GM15510 (cell line): ENCODE data around the gene MBTPS1.

Experiments used
- POLR2A ChIP-seq: IDR thresholded peaks from 3 replicates; pipeline ENCODE4 v1.6.1; 2011; ENCODE audit warnings: borderline replicate concordance; ENCODE audit not compliant: insufficient read length; ENCODE audit errors: extremely low read depth

The MBTPS1 gene

DNA sequence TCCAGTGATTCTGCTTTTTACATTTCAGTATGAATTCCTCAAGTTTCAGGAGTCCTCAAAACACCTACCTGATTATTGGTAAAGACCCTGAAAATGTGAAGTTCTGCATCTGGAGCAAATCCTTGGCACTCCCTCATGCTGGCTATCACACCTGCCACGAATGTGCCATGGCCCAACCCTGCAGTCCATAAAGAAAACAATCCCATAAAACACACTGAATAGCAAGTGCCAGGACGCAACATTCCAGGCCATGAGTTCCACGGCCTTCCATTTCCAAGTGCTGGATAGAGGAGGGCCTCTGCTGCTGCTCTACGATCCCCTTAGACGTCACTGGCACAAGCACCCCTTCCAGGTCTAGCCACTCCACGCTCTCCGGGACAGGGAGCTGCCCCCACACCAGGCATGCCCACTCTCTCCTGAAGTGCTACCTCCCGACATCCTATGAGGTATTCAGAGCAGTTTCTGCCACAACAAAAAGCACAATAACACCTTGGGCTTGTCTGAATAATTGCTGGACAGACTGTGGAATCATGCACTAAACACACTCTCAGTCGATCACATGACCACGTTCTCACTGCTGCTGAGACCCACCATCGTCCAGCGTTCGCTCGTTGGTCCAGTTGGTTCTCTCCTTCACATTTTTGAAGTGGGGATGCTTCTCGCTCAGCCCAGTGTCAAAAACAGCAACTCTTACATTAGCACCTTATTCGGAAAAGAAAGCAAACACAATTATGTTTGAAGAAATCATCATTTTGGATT lies 23.4 kb downstream of the MBTPS1 start:
- no peak for TF ChIP-seq POLR2A

- TF ChIP-seq POLR2A = no peak
Measured at GRCh38 chr16:84091460-84091859, 25.3 kb downstream of the MBTPS1 start.

DNA sequence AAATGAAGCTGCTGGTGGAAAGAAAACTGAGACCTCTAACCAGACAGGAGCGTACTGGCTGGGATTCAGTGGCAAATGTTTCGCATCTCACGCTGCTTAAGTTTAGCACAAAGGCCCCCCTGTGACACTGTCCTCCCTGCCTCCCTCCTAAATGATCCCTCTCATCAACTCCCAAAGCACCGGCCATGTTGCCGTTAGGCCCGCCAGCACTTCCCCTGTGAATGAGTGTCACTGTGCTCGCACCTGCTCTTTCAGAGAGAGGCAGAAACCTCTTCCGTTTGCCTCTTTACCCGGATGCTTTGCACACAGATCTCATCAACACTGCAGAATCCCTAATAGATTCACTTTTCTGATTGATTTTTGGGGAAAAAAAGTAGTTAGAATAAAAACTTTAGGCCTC lies 26.5 kb downstream of the MBTPS1 start:
- TF ChIP-seq POLR2A = no peak

GRCh38 chr16:84088695-84089395 lies 27.9 kb downstream of the MBTPS1 start:
- TF ChIP-seq POLR2A = no peak

- TF ChIP-seq POLR2A = no peak
Measured at GRCh38 chr16:84087466-84088151, 29.1 kb downstream of the MBTPS1 start.

- TF ChIP-seq POLR2A = no peak
Measured at GRCh38 chr16:84087001-84087400, 29.7 kb downstream of the MBTPS1 start.

GRCh38 chr16:84086341-84086740 lies 30.4 kb downstream of the MBTPS1 start:
- TF ChIP-seq POLR2A = no peak

GRCh38 chr16:84085773-84086172 lies 31.0 kb downstream of the MBTPS1 start:
- no peak for TF ChIP-seq POLR2A

- TF ChIP-seq POLR2A = no peak
Measured at GRCh38 chr16:84085271-84085667, 31.5 kb downstream of the MBTPS1 start.

DNA sequence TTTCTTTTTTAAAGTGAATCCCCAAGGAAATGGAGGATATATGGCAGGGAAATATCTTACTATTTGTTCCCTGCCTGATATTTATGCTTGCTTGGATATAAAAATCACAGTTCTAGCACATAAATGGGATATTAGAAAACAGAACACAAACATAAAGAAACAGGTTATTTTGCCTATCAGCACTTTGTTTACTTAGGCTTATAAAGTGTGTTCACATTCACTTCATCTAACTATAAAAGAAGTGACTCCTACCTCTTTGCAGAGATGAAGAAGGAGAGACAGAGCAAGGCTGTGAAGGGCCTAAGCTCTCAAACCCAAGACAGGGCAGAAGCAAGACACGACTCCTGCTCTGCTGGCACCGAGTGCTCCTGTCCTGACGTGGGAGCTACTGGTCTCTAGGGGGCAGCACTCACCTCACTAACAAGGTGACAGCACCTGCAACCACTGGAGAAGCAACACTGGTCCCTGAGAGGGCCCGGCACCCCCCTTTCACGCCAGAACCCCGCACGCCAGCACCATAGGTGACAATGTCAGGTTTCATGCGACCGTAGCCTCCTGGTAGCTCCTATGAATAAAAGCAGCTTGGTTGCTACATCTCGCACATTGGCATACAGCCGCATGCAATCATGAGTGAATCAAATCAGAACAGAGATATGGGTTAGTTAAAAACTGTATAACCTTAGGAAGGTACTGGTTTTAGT lies 32.0 kb downstream of the MBTPS1 start:
- no peak for TF ChIP-seq POLR2A

- no peak for TF ChIP-seq POLR2A
Measured at GRCh38 chr16:84082835-84083569, 33.7 kb downstream of the MBTPS1 start.

- TF ChIP-seq POLR2A = no peak
Measured at GRCh38 chr16:84082110-84082509, 34.6 kb downstream of the MBTPS1 start.

DNA sequence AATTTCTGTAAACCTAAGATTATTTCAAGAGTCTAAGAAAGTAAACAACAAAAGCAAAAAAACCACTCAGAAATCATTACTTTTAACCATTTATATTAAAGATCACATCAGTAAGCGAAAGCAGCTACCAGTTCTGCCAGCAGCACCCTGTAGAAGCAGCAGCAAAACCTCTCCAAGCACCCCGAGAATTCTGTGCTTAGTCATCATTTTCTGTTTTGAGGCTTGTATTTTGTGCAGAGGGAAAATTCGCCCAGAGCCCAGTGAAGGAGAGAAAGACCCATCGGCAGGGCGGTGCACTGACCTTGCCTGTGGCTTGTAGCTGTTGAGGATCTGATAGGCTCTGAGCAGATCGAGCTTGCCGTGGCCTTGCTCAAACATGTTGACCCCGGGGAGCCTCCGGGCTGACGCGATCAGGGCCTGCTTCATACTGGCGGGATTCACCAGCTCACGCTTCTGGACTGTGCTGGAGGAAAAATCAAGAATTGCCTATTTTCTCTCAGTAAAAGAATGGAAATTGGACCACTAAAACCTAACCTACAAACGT lies 35.2 kb downstream of the MBTPS1 start:
- no peak for TF ChIP-seq POLR2A

GRCh38 chr16:84080813-84081212 lies 35.9 kb downstream of the MBTPS1 start:
- no peak for TF ChIP-seq POLR2A
